Ovary (tissue), 9 donors: Measurements from ENCODE around the gene PSMD2. TPM values are rescaled to one million over a fixed set of nuclear protein-coding genes. Genes with fewer than 3 reads are reported as not detected.
"Not testable (repeated sequence)": the region's sequence is repeated elsewhere in the genome, so short reads cannot be mapped to it uniquely, and the experiment has no call there.

Source experiments
- DNase-seq, 5 donors: peaks; one replicate each; pipeline ENCODE4 v3.0.0-alpha.2; 2019 to 2020
- H3K27ac ChIP-seq, 2 donors: fragments of 200-600 bp; one replicate each; pipeline versions ENCODE4 v1.5.1 to v1.8.0; 2019 to 2022
- H3K27me3 ChIP-seq: fragments of 200-600 bp; one replicate; pipeline ENCODE4 v1.8.0; 2022
- H3K36me3 ChIP-seq: fragments of 200-600 bp; sonication (generic); one replicate; pipeline ENCODE4 v1.5.1; 2019
- H3K4me1 ChIP-seq: one replicate; pipeline ENCODE4 v1.8.1; 2013; ENCODE audit warnings: mild to moderate bottlenecking, moderate library complexity; ENCODE audit not compliant: insufficient read depth
- H3K4me3 ChIP-seq: fragments of 200-600 bp; sonication (generic); one replicate; pipeline ENCODE4 v1.5.1; 2017
- H3K9me3 ChIP-seq, 2 donors: fragments of 200-600 bp in 1 of 2; sonication (generic) in 1 of 2; one replicate each; pipeline versions ENCODE4 v1.5.1 to v1.8.1; 2013 to 2019; ENCODE audit warnings: mild to moderate bottlenecking in 1 of 2, moderate library complexity in 1 of 2
- CTCF ChIP-seq, 3 donors: fragments of 450-650 bp in 2 of 3; fragments of 200-600 bp in 1 of 3; IDR thresholded peaks; one replicate each; pipeline versions ENCODE4 v1.5.1 to v1.8.0; 2016 to 2022; ENCODE audit warnings: antibody characterized with exemption in 3 of 3, mild to moderate bottlenecking in 1 of 3
- EP300 ChIP-seq: sonication (generic); formaldehyde crosslinking; IDR thresholded peaks from one replicate; pipeline ENCODE4 v1.6.1; 2017; ENCODE audit warnings: antibody characterized with exemption
- POLR2A ChIP-seq: fragments of 450-650 bp; IDR thresholded peaks from one replicate; pipeline ENCODE4 v1.6.1; 2017; ENCODE audit warnings: antibody characterized with exemption, mild to moderate bottlenecking, moderate library complexity
- WGBS, 3 donors: extraction: QIAGEN DNeasy Blood & Tissue Kit in 1 of 3; methylation state at CpG; one replicate each; pipeline versions ENCODE4 v1.1.5 to v1.1.7; 2013 to 2017; 5-methylcytosine and 5-hydroxymethylcytosine counted together
- intact Hi-C, 4 donors: fragments of 100-400 bp; cut with DNase I; formaldehyde crosslinking; loops; one replicate each; pipeline versions ENCODE4 v1.11.0 to v1.15.1; 2022 to 2023
- polyA plus RNA-seq, 2 donors: library from polyadenylated mRNA; stranded (reverse); fragments of 200-250 nt in 1 of 2; fragments of 350-450 nt in 1 of 2; fragmentation: Illumina TruSeq in 1 of 2; extraction: RNeasy Lipid Tissue Mini Kit (QIAGEN cat#74804) in 1 of 2; gene quantifications; one replicate each; pipeline ENCODE4 v1.2.3, GENCODE V29; 2013 to 2014
- total RNA-seq, 7 donors: library from RNA; depleted of rRNA in 2 of 7; stranded (reverse); fragments of >200 nt in 2 of 7; fragmentation: NEBNext Ultra II Directional in 3 of 7; extraction: Animal tissue kit (Norgen Biotek cat#: 25700) in 3 of 7; gene quantifications; one replicate each; pipeline versions ENCODE4 v1.1.0 to v1.2.4, GENCODE V29; 2016 to 2023
- donor health status: DM: no; HTN: no; CAD: no; lungs with moderate emphysema.
- donor health status: DM: no; HTN: no; CAD: no.
- donor health status: Bipolar disorder and iron deficiency.
- donor health status: DM: yes; HTN: yes; CAD: no.
- donor health status: DM: no; HTN: no; CAD: no.
- donor health status: DM: yes; HTN: yes; CAD: no.

Gene PSMD2
- total and polyA plus RNA-seq, 9 donors: 74.4 to 177 (median 138) TPM

DNA sequence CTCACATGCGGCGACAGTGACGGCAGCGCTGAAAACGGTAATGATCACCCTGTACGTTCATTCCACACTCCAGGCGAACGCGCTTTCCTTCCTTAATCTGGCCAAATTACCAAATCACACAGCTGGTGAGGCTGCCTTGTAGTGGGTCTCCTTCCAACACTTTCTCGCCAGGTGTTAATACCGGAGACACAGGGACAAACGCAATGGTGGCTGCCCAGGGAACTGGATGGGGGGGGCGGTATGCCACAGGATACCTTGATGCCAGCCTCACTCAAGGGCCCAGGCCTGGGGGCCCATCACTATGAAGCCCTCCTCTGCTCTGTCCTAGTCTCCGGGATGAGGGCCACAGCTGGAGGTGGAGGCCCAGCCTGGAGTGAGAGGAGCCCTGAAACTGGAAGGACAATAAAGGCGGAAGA is 36.3 kb upstream of the PSMD2 start:
- Histone ChIP-seq H3K4me1 (peaks cover 13% of the 10 kb centered on the region), H3K36me3 (no peaks in the 10 kb centered on the region), H3K9me3 (no peaks in the 10 kb centered on the region), H3K27ac (no peak overlapping the region), H3K4me3 (no peak overlapping the region), H3K27me3 (peaks cover 5% of the 10 kb centered on the region)
- intact Hi-C loops: no loop called here
- no peak for DNase-seq
- WGBS, 3 donors: 7 to 11% (median 10%) methylated on average over 15 of the region's 15 CpGs
- TF ChIP-seq EP300: no peak
- no peak for TF ChIP-seq CTCF (IDR thresholded peaks at IDR 0.05)
- no peak for TF ChIP-seq POLR2A

- H3K27me3 ChIP-seq, H3K4me1 ChIP-seq, intact Hi-C loops, H3K36me3 ChIP-seq, H3K27ac ChIP-seq, H3K4me3 ChIP-seq, H3K9me3 ChIP-seq, DNase-seq: not testable (repeated sequence)
- WGBS, 3 donors: 82 to 92% (median 84%) methylated on average over 1 of the region's 1 CpG
Observed at GRCh38 chr3:184267249-184267648, 31.8 kb upstream of the PSMD2 start.

- Histone ChIP-seq H3K36me3 (no peaks in the 10 kb centered on the region), H3K4me3 (no peak overlapping the region), H3K27me3 (no peaks in the 10 kb centered on the region), H3K4me1 (no peaks in the 10 kb centered on the region), H3K27ac (no peak overlapping the region), H3K9me3 (no peaks in the 10 kb centered on the region)
- TF ChIP-seq POLR2A: no peak
- no peak for TF ChIP-seq CTCF (IDR thresholded peaks at IDR 0.05)
- TF ChIP-seq EP300: no peak
- no peak for DNase-seq
- WGBS, 3 donors: 21 to 43% (median 27%) methylated on average over 1 of the region's 1 CpG
- intact Hi-C loops: no loop called here
Observed at GRCh38 chr3:184272269-184272668, 26.8 kb upstream of the PSMD2 start.

GRCh38 chr3:184275381-184275701 is 23.7 kb upstream of the PSMD2 start:
- intact Hi-C loops: loop anchor here in 1 of 4 donors (5.0 kb wide), 1 partner anchor 483 kb away; no protein-coding TSS in a partner anchor
- H3K4me1 ChIP-seq: no peaks in the 10 kb centered on the region
- no peak for TF ChIP-seq EP300
- TF ChIP-seq POLR2A: no peak
- no peaks in the 10 kb centered on the region for H3K9me3 ChIP-seq
- DNase-seq: no peak
- 62 to 71% (median 64%) methylated on average over 12 of the region's 12 CpGs for WGBS, 3 donors
- H3K36me3 ChIP-seq: no peaks in the 10 kb centered on the region
- no peaks in the 10 kb centered on the region for H3K27me3 ChIP-seq
- H3K27ac ChIP-seq: no peak overlapping the region
- H3K4me3 ChIP-seq: no peak overlapping the region

- DNase-seq: no peak
- TF ChIP-seq POLR2A (no peak), EP300 (no peak), CTCF (IDR thresholded peaks at IDR 0.05) (no peak)
- H3K27me3 ChIP-seq: no peaks in the 10 kb centered on the region
- H3K36me3 ChIP-seq: no peaks in the 10 kb centered on the region
- WGBS, 3 donors: 9 to 12% (median 11%) methylated on average over 58 to 65 of the region's 65 CpGs
- H3K4me3 ChIP-seq: no peak within 1 kb of the TSS
- intact Hi-C loops: loop anchor here in 1 of 4 donors (5.0 kb wide), 1 partner anchor 484 kb away; no protein-coding TSS in a partner anchor
- H3K27ac ChIP-seq: no peak within 1 kb of the TSS
- H3K9me3 ChIP-seq: no peaks in the 10 kb centered on the region
- no peaks in the 10 kb centered on the region for H3K4me1 ChIP-seq
Observed at GRCh38 chr3:184275961-184276910, 22.8 kb upstream of the PSMD2 start, which contains the start of gene ECE2. Gene ECE2, plus strand, starts transcription at chr3:184276022. Its CDS starts 132 bp downstream, at chr3:184276154.
